KG1 (cell line): Measurements from ENCODE around the gene CEBPA.

ENCODE experiments used
- DNase-seq: peaks from one replicate; lab custom pipeline; 2025; lab: John Stamatoyannopoulos, UW

Gene CEBPA

DNA sequence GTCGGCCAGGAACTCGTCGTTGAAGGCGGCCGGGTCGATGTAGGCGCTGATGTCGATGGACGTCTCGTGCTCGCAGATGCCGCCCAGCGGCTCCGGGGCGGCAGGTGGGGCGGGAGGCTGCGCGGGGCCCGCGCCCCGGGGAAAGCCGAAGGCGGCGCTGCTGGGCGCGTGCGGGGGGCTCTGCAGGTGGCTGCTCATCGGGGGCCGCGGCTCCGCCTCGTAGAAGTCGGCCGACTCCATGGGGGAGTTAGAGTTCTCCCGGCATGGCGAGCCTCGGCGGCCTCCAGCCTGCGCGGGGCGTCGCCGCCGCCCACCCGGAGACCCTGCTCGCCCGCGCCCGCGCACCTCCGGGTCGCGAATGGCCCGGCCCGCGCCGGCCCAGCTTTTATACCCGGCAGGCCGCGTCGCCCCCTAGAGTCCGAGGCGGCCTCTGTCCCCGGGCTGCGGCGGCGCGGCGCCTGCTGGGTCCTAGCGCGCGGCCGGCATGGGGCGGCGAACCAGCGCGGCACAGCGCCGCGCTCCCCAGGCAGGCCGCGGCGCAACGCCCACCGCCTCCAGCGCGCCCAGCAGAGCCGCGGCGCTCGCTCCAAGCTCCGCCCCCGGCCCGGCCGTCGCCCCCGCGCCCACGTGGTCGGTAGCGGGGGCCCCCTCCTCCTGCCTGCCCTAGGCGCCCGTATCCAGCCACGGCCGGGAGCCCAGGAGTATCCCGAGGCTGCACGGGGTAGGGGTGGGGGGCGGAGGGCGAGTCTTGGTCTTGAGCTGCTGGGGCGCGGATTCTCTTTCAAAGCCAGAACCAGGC lies at the start of gene CEBPA:
Gene CEBPA, minus strand, starts transcription at position 360 of the 799 bp plus-strand sequence. Its CDS starts 120 bp downstream, at position 240.
- peak; percentile 47 for DNase-seq

DNA sequence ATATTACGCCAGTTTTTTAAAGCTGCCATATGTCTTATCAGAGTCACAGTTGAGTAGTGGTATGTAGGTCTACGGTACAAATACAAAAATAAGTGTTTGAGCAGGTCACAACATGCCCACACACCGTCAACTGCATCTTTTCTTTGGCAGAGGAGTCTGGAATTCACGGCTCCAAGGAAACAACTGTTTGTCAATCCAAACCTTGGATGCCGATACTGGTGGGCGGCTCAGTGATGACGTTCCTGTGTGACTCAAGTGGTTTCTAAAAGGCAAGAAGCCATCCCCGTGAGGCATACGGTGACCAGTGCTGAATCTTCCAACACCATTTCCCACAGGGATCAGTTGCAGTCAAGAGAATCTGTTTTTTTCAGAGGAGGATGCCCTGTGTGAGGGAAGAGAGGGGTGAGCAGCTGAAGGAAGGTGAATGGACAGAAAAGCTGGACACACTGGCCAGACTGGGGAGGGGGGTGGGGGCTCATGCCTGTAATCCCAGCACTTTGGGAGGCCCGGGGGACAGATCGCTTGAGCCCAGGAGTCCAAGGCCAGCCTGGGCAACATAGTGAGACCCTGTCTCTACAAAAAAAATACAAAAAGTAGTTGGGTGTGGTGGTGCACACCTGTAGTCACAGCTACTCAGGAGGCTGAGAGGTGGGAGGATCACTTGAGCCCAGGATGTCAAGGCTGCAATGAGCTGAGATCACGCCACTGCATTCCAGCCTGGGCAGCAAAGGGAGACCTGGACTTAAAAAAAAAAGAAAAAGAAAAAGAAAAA lies 48.4 kb upstream of the CEBPA start:
- DNase-seq: no peak

DNA sequence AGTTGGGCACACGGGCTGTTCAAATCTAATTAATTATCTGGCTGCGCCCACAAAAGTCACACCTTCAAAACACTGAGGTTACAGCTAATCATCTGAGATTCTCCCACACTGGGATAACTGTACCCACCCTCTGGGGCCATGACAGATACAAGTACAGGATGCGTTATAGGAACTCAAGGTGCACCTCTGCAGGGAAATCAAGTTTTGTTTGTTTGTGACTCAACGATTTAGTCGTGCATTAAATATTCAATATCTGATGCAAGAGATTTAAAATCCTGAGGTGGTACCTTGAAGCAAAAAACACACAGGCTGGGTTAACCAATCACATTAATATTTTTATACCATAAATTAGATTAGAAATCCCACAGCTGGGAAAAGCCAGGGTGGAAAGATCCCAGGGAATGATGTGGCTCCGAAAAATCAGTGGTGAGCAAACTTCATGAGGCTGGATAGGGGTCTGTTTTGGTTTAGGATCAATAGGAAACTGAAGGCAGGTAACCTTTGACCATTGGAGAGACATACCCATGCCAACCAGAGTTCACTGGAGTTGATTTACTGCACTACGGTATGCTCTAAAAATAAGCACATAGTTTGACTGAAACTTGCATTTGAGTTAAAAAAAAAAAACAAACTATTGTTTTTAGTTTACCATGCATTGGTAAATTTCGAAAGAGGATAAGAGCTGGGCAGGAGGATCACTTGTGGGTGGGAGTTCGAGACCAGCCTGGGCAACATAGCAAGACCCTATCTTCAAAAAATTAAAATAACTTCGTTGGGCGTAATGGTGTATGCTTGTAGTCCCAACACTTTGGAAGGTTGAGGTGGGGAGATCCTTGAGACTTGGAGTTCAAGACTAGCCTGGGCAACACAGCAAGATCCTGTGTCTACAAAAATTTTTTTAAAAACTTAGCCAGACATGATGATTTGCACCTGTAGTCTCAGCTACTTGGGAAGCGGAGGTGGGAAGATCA lies 47.3 kb upstream of the CEBPA start:
- no peak for DNase-seq

DNA sequence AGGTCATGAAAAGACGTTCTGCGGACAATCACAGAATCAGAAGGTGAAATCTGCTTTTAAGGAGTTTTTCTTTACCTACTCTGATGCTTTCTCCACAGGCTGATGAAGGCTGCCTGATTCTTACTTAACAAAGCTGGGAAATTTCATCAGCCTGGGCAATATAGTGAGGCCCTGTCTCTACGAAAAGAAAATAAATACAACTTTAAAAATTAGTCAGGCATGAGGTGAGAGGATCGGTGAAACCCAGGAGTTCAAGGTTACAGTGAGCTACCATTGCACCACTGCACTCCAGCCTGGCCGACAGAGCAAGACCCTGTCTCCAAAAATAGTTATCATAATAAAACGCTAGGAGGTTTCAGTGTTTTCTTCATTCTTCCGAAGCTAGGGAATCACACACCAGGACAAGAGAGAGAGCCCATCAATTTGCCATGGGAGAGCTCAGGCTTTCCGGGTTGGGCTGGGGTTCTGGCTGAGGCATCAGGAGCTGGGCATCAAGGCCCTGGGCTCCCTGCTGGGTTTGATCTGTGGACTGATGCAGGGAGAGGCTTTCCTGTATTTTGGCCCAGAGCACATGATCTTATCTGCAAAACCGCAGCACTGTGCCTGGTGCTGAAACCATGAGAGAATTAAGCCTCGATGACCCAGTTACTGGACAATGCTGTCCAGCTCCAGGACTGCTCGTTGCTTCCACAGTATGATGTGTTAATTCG lies 46.1 kb upstream of the CEBPA start:
- DNase-seq: no peak

DNA sequence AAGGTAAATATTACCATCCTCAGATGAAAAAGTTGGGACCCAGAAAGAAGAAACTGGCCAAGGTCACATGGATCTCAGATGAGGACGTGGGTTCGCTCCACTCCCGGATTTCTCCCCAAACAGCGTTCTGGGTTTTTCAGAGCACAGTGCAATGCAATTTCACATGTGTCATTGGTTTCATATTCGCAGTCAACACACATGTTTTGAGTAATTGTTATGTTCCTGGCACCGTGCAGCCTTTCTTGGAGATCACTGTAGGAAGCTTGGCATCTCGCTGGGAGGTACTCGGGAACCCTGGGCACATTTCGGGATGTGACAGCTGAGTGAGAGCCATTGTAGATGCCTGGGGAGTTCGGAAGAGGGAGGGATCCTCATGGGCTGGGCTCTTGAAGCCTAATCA lies 45.0 kb upstream of the CEBPA start:
- DNase-seq: no peak

GRCh38 chr19:33346665-33347064 lies 44.3 kb upstream of the CEBPA start:
- no peak for DNase-seq

DNA sequence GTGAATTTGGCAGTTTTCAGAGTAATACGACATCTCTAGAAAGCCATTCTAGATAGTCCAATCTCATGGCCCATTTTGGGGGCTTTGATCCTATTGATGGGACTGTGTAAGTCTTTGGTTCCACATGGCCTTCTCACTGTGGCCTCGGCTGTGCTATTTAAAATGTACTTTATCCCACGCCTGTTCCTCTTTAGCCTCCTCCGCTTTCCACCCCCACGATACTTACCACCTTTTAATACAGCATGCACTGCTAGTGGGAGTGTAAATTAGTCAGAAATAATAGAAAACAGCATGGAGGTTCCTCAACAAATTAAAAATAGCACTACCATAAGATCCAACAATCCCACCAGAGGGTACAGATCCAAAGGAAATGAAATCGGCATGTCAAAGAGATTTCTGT lies 42.8 kb upstream of the CEBPA start:
- DNase-seq: no peak

- DNase-seq: no peak
These were observed 42.2 kb upstream of the CEBPA start for GRCh38 chr19:33344573-33344925.

- DNase-seq: no peak
These were observed 41.7 kb upstream of the CEBPA start for GRCh38 chr19:33343859-33344572.

DNA sequence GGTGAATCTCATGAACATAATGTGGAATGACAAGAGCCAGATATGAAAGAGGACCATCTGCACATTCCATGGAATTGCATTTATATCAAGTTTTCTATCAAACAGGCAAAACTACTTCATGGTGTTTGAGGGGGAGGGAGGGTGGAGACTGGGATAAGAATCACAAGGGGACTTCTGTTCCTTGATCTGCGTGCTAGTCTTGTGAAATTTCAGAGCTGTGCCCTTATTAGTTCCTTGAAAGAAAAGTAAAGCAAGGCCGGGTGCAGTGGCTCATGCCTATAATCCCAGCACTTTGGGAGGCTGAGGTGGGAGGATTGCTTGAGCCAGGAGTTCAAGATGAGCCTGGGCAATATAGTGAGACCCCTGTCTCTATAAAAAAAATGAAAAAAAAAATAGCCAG lies 41.0 kb upstream of the CEBPA start:
- no peak for DNase-seq

- DNase-seq: no peak
These were observed 38.7 kb upstream of the CEBPA start for GRCh38 chr19:33340991-33341390.

DNA sequence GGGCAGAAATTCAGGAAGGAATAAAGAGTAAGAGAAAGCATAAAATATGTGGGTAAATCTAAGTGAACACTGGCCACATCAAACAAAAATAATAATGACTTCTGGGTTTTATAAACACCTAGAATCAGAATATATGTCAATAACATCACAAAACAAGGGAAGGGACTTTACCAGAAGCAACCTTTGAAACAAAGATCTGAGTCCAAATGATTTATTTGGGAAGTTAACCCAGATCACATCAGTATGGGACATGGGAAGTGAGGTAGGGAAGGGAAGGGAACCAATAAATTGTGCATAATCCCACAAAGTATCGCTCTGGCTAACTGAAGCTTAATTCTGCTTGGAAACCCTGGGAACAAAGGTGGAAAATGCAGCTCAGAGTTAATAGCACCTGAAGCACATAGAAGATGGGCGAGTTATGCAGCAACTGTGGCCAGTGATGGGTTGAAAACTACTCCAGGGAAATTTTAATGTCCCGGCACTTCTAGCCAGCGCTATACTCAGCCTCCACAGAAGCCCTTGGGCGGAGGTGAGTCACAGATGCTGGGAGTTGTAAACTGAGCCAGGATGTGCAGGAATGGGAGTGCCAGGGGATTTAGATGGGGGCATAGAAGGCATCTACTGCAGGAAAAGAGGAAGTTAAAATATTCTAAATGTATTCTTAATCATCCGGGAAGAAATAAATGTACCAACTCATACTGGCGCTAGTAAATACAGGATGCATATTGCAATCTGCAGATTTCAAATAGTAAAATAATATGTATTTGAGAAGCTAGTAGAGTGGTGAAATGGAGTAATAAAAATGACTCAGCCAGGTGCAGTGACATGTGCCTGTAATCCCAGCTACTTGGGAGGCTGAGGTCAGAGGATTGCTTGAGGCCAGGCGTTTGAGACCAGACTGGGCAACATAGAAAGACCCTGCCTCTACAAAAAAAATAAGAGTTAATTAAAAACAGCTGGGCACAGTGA lies 37.0 kb upstream of the CEBPA start:
- no peak for DNase-seq

GRCh38 chr19:33335446-33335845 lies 33.1 kb upstream of the CEBPA start:
- no peak for DNase-seq

- DNase-seq: no peak
These were observed 31.9 kb upstream of the CEBPA start for GRCh38 chr19:33334271-33334670.

- no peak for DNase-seq
These were observed 31.3 kb upstream of the CEBPA start for GRCh38 chr19:33333642-33334041.

GRCh38 chr19:33333151-33333550 lies 30.8 kb upstream of the CEBPA start:
- DNase-seq: no peak

GRCh38 chr19:33332248-33332647 lies 29.9 kb upstream of the CEBPA start:
- no peak for DNase-seq

DNA sequence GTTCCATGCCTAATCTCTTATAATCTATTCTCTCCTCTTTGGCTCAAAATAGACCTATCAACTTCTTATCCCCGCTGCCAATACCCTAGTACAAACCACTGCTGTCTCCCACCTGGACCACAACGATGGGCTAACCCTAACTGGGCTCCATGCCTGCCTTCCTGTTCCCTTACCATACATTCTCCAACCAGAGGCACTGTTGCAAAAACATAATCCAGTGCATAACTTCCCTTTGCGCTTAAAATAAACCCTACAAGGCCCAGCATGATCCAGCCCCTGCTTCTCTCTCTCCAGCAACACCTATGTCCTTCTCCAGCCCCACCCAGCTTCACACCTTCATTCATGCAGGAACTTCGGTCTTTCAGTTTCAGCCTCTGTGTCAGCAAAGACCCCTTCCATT lies 27.4 kb upstream of the CEBPA start:
- DNase-seq: no peak

- no peak for DNase-seq
These were observed 26.7 kb upstream of the CEBPA start for GRCh38 chr19:33329060-33329459.

DNA sequence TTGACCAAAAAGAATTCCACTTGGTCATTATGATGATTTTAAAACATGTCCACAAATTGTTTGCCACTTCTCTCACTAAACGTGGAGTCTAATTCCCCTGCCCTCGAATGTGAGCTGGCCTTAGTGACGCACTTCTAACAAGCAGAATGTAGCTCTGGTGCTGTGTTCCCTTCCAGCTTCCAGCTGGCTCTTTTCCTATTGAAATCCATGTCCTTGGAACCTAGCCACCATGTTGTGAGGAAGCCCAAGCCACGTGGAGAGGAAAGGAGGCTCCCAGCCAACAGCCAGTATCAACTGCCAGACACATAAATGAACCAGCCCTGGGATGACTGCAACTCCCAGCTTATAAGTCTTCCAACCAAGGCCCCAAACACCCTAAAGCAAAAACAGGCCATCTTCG lies 23.6 kb upstream of the CEBPA start:
- DNase-seq: no peak
